ENCODE data around the gene ATF5.

ATF5 gene

DNA sequence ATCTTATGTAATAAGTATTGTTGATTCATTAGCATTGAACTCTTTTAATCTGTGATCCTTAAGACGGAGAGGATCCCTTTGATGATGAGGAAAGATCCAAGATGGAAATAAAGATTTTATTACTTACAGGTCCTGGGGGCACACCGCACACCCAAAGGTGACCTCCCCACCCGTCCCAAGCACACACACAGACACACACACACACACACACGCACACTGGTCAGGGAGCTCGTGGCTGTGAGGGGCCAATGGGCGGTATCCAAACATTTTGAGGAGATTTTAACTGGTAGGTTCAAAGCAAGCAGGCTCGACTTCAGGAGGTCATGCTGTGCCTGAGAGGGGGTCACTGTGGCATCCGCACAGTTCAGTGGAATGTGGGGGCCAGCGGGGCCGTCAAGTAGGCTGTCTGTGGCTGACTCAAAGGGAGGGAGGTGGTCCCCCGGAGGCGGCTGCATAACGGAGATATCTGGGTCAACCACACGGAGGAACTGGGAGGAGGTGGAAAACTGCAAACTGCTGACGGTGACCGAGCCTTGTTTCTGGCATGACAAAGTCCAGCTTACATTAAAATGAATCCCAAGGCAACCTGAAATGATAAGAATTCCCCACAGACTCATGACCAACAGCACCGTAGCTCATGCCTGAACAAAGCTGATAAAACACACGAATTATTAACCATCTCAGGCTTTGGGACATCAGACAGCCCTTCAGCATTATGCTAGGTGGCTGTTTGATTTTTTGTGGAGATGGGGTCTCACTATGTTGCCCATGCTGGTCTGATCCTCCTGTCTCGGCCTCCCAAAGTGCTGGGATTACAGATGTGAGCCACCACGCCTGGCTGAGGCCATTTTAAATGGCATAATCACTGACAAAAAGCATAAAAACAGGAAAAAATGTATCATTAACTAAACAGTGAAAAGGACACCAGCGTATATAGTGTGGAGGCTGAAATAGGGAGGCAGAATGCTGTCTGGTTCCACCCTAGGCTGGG, 52.9 kb downstream of the ATF5 start:
- DNase-seq = no peak
